ENCODE results near the gene NELL1.

The NELL1 gene

DNA sequence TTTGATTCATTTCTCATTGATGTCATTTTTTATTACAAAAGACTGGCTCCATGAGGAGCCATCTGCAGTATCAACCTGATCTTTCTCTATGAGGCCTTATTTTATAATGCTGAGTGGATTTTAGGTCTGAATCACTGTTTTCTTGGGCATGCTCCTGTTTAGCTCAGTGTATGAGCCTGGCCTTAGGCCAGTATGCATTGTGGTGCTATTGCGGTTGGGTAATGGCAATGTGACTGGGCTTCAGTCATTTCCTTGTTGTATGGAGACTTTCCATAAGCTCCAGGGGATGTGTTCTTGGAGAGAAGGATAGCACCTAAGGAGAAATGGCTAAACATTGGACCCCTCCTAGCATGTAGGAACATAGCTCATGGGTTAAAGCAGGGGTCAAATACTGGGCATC, 293.2 kb downstream of the NELL1 start:
- H3K4me3 ChIP-seq (ENCODE audit: low read depth, low read length), result no peak overlapping the region
- no peaks in the 10 kb centered on the region for H3K27me3 ChIP-seq (ENCODE audit: insufficient read depth, low read length)
- no peak overlapping the region for H3K27ac ChIP-seq (ENCODE audit: low read depth, low read length)
- no peaks in the 10 kb centered on the region for H3K36me3 ChIP-seq (ENCODE audit: insufficient read depth, low read length)
- H3K4me1 ChIP-seq (ENCODE audit: control insufficient read depth, insufficient read depth, low read length, unreplicated experiment), result no peaks in the 10 kb centered on the region
- no peaks in the 10 kb centered on the region for H3K79me2 ChIP-seq (ENCODE audit: control insufficient read depth, insufficient read depth, low read length, unreplicated experiment)
- no peak overlapping the region for H2AFZ ChIP-seq (ENCODE audit: low read length, unreplicated experiment)

DNA sequence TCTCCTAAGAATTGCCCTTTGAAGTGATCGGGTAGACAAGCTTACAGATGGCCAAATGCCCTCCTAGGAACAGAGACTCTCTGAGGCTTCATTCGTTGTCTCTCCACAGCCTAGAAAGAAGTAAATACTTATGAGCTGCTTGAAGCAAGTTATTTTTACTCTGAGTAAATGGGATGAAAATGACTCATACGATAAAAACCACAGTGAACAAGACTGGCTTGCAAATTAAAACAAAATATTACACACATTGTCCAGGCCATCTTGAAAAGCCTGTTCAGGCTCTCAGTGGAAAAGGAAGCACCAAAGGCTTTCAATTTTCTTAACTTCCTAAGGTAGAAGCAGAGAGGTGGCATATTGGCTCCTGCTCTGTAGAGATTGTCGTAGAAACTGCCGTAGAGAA, 294.2 kb downstream of the NELL1 start:
- H3K79me2 ChIP-seq (ENCODE audit: control insufficient read depth, insufficient read depth, low read length, unreplicated experiment), result no peaks in the 10 kb centered on the region
- no peak overlapping the region for H2AFZ ChIP-seq (ENCODE audit: low read length, unreplicated experiment)
- no peak overlapping the region for H3K4me3 ChIP-seq (ENCODE audit: low read depth, low read length)
- no peaks in the 10 kb centered on the region for H3K27me3 ChIP-seq (ENCODE audit: insufficient read depth, low read length)
- H3K36me3 ChIP-seq (ENCODE audit: insufficient read depth, low read length), result no peaks in the 10 kb centered on the region
- H3K27ac ChIP-seq (ENCODE audit: low read depth, low read length), result no peak overlapping the region
- no peaks in the 10 kb centered on the region for H3K4me1 ChIP-seq (ENCODE audit: control insufficient read depth, insufficient read depth, low read length, unreplicated experiment)

DNA sequence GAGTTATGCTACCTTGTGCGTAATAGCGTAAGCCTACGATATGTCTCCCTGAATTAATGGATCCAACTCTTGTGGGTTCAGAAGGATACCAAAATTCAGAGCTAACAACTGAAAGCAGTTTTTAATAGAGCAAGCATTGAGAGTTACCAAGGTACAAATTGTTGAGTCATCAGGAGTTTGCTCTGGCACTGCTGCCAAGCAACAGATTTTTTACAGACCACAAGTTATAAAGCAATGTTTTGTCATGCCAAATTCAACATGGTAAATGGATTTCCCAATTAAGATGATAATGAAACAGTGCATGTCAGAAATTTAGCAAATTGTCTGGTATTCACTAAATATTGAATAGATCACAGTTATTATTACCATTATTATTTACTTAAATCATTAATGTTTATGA, 295.6 kb downstream of the NELL1 start:
- no peak overlapping the region for H3K4me3 ChIP-seq (ENCODE audit: low read depth, low read length)
- no peaks in the 10 kb centered on the region for H3K27me3 ChIP-seq (ENCODE audit: insufficient read depth, low read length)
- H3K79me2 ChIP-seq (ENCODE audit: control insufficient read depth, insufficient read depth, low read length, unreplicated experiment), result no peaks in the 10 kb centered on the region
- no peaks in the 10 kb centered on the region for H3K36me3 ChIP-seq (ENCODE audit: insufficient read depth, low read length)
- H3K4me1 ChIP-seq (ENCODE audit: control insufficient read depth, insufficient read depth, low read length, unreplicated experiment), result no peaks in the 10 kb centered on the region
- no peak overlapping the region for H3K27ac ChIP-seq (ENCODE audit: low read depth, low read length)
- no peak overlapping the region for H2AFZ ChIP-seq (ENCODE audit: low read length, unreplicated experiment)

DNA sequence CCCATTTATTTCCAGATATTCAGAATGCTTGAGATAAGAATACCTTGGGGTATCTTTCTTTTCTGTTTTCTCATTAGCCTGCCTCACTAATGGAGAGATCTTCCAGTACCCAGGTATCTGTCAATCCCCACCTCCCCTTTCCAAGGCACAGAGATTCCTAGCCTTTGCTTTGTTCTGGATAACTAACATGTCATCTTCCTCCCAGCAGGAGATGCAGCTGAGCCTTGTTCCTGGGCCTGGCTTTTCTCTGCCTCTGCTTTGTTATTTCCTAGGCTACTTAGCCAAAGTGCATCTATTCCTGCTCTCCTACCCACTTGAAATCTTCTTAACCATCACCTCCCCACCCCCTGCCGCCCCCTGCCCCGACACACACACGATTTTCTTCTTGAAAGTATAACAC, 297.1 kb downstream of the NELL1 start:
- Histone ChIP-seq H3K4me3 (ENCODE audit: low read depth, low read length) (no peak overlapping the region), H3K36me3 (ENCODE audit: insufficient read depth, low read length) (no peaks in the 10 kb centered on the region), H3K4me1 (ENCODE audit: control insufficient read depth, insufficient read depth, low read length, unreplicated experiment) (no peaks in the 10 kb centered on the region)

DNA sequence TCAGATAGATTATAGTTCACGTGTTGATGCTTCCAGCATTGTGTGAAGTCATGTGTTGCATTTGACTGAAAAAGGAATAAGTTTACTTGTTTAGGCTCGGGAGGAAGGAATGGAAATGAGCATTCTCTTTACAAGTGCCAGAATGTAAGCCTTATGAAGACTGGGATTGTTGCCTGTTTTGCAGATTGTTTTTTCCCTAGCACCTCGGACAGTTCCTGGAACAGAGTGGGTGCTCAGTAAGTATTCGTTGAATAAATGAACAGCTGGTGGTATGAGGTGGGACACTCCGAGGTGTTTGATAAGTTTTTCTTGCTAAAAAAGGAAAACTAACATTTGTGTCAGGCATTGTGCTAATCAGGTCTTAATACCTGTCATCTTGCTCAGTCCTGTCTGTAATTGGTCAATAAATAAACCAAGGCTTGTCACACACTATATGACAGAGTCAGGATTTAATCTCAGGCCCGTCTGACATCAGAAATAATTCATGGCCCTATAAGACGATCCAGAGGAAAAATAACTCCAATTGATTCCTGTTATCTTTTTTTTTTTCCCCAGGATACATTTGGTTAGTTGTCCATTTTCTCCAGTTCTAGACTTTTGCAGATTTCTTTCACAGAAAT, 304.7 kb downstream of the NELL1 start:
- H3K4me3 ChIP-seq (ENCODE audit: low read depth, low read length), result no peak overlapping the region
- no peaks in the 10 kb centered on the region for H3K27me3 ChIP-seq (ENCODE audit: insufficient read depth, low read length)
- no peaks in the 10 kb centered on the region for H3K79me2 ChIP-seq (ENCODE audit: control insufficient read depth, insufficient read depth, low read length, unreplicated experiment)
- no peak overlapping the region for H2AFZ ChIP-seq (ENCODE audit: low read length, unreplicated experiment)
- no peaks in the 10 kb centered on the region for H3K4me1 ChIP-seq (ENCODE audit: control insufficient read depth, insufficient read depth, low read length, unreplicated experiment)
- H3K36me3 ChIP-seq (ENCODE audit: insufficient read depth, low read length), result no peaks in the 10 kb centered on the region
- no peak overlapping the region for H3K27ac ChIP-seq (ENCODE audit: low read depth, low read length)

More for the DNA sequence above, 297.1 kb downstream of the NELL1 start:
- Histone ChIP-seq H2AFZ (ENCODE audit: low read length, unreplicated experiment) (no peak overlapping the region), H3K27ac (ENCODE audit: low read depth, low read length) (no peak overlapping the region), H3K79me2 (ENCODE audit: control insufficient read depth, insufficient read depth, low read length, unreplicated experiment) (no peaks in the 10 kb centered on the region), H3K27me3 (ENCODE audit: insufficient read depth, low read length) (no peaks in the 10 kb centered on the region)

DNA sequence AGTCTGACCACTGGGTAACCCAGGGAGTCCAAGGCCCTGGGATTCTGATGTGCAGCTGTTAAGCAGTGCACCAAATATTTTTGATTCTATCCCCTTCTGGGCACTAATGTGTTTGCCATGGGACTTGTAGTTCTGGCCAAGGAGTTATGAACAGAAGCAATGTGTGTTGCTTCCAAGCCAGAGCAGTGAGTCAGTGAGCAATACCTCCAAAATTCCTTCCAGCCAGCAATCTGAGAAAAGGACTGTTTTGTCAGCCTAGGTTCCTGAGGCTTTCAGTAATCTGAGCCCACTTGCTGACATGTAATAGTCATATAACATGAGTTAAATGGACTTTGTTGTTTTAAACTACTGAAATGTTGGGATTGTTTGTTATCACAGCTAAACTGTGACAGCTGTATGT, 311.4 kb downstream of the NELL1 start:
- no peaks in the 10 kb centered on the region for H3K36me3 ChIP-seq (ENCODE audit: insufficient read depth, low read length)
- no peak overlapping the region for H3K4me3 ChIP-seq (ENCODE audit: low read depth, low read length)
- no peak overlapping the region for H2AFZ ChIP-seq (ENCODE audit: low read length, unreplicated experiment)
- H3K27ac ChIP-seq (ENCODE audit: low read depth, low read length), result no peak overlapping the region
- no peaks in the 10 kb centered on the region for H3K79me2 ChIP-seq (ENCODE audit: control insufficient read depth, insufficient read depth, low read length, unreplicated experiment)
- no peaks in the 10 kb centered on the region for H3K27me3 ChIP-seq (ENCODE audit: insufficient read depth, low read length)
- H3K4me1 ChIP-seq (ENCODE audit: control insufficient read depth, insufficient read depth, low read length, unreplicated experiment), result no peaks in the 10 kb centered on the region

DNA sequence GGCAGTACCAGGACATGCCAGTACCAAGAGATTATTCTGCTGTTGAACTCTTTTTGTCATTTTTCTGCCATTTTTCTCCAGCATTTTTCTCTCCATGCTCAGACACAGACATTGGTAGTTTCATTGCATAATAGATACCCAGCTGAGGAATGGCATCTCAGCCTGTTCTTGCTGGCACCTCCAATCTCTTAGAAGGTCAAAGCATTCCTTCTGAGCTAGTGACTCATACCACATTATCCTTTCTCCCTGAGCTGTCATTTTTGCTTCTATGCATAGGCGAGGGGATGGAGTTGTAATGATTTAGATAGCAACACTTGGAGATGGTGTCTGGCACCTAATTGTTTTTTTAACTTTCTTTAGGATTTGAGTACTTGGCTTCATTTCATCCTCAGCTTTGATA, 321.1 kb downstream of the NELL1 start:
- Histone ChIP-seq H3K4me1 (ENCODE audit: control insufficient read depth, insufficient read depth, low read length, unreplicated experiment) (no peaks in the 10 kb centered on the region), H3K4me3 (ENCODE audit: low read depth, low read length) (no peak overlapping the region), H3K36me3 (ENCODE audit: insufficient read depth, low read length) (no peaks in the 10 kb centered on the region), H3K27me3 (ENCODE audit: insufficient read depth, low read length) (no peaks in the 10 kb centered on the region), H3K79me2 (ENCODE audit: control insufficient read depth, insufficient read depth, low read length, unreplicated experiment) (no peaks in the 10 kb centered on the region), H2AFZ (ENCODE audit: low read length, unreplicated experiment) (no peak overlapping the region), H3K27ac (ENCODE audit: low read depth, low read length) (no peak overlapping the region)

DNA sequence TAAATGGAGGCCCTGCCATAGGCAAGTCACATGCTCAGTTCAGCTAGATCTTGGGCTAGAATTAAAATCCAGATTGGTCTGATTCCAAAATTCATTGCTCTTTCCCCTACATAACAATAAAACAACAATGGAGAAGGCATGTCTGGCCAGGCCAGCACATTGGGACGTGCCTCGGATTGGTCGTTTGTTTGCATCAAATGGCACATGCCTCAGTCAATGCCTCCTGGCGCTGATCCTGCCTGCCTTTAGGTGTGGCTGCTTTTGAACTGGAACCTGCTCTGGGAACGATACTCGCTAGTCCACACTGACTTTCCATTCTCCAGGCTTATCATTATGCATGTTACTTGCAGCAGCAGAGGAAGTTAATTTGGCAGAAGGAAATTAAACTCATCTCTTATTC, 322.1 kb downstream of the NELL1 start:
- Histone ChIP-seq H3K4me1 (ENCODE audit: control insufficient read depth, insufficient read depth, low read length, unreplicated experiment) (no peaks in the 10 kb centered on the region), H3K4me3 (ENCODE audit: low read depth, low read length) (no peak overlapping the region)

DNA sequence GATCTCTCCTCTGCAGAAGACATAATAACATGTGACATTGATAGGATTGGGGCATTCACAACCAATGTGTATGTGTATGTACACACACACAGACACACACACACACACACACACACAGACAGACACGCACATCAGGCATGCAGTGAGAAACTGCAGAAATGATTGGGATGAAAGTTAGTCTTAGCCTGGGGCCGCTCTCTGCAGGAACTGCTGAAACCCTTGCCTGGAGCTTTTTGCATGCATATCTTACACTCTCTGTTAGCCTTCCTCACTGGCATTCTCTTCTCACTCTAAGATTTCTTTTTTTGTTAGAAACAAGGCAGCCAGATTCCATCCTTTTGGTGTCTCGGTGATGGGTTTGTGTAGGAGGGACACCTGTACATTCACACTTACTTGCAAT, 337.9 kb downstream of the NELL1 start:
- Histone ChIP-seq H3K4me1 (ENCODE audit: control insufficient read depth, insufficient read depth, low read length, unreplicated experiment) (no peaks in the 10 kb centered on the region), H3K27ac (ENCODE audit: low read depth, low read length) (no peak overlapping the region), H2AFZ (ENCODE audit: low read length, unreplicated experiment) (no peak overlapping the region), H3K27me3 (ENCODE audit: insufficient read depth, low read length) (no peaks in the 10 kb centered on the region), H3K36me3 (ENCODE audit: insufficient read depth, low read length) (no peaks in the 10 kb centered on the region), H3K4me3 (ENCODE audit: low read depth, low read length) (no peak overlapping the region), H3K79me2 (ENCODE audit: control insufficient read depth, insufficient read depth, low read length, unreplicated experiment) (no peaks in the 10 kb centered on the region)

More for the DNA sequence above, 322.1 kb downstream of the NELL1 start:
- Histone ChIP-seq H3K79me2 (ENCODE audit: control insufficient read depth, insufficient read depth, low read length, unreplicated experiment) (no peaks in the 10 kb centered on the region), H3K27ac (ENCODE audit: low read depth, low read length) (no peak overlapping the region), H2AFZ (ENCODE audit: low read length, unreplicated experiment) (no peak overlapping the region), H3K27me3 (ENCODE audit: insufficient read depth, low read length) (no peaks in the 10 kb centered on the region), H3K36me3 (ENCODE audit: insufficient read depth, low read length) (no peaks in the 10 kb centered on the region)

DNA sequence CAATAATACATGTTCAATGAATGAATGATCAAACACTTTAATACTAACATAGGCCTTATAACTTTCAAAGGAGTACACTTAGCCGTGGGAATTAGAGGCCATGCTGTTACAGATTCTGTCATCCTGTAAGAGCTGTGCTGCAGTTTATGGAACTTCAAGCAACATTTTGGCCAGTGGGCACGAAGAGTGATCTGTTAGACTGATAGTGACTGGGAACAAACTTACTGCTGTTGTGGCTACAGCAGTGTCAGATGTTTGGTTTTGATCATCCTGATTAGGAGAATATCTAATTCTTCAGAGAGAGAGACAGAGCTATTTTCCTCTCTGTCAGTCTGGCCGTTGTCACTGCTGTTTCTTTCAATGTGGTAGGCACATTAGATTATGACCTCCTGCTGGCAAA, 348.9 kb downstream of the NELL1 start:
- Histone ChIP-seq H3K27me3 (ENCODE audit: insufficient read depth, low read length) (no peaks in the 10 kb centered on the region), H3K27ac (ENCODE audit: low read depth, low read length) (no peak overlapping the region), H3K4me3 (ENCODE audit: low read depth, low read length) (no peak overlapping the region), H3K79me2 (ENCODE audit: control insufficient read depth, insufficient read depth, low read length, unreplicated experiment) (no peaks in the 10 kb centered on the region), H3K4me1 (ENCODE audit: control insufficient read depth, insufficient read depth, low read length, unreplicated experiment) (no peaks in the 10 kb centered on the region), H2AFZ (ENCODE audit: low read length, unreplicated experiment) (no peak overlapping the region), H3K36me3 (ENCODE audit: insufficient read depth, low read length) (no peaks in the 10 kb centered on the region)

DNA sequence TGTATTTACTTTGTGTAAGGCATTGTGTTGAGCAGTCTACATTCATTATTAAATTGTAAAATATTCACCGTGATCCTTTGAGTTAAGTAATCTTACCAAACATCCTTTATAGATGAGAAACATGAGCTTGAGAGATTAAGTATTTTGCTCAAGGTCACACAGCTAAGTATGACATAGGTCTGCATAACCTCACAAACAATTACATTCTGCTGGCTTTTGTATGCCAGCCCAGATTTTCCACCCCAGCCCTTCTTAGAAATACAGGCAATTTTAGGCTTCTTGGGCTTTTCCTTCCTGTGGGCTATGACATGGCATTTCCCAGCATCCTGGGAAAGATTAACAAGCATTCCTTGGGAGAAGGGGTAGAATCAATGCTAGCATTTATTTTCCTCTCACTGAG, 357.3 kb downstream of the NELL1 start:
- no peaks in the 10 kb centered on the region for H3K36me3 ChIP-seq (ENCODE audit: insufficient read depth, low read length)
- H3K27ac ChIP-seq (ENCODE audit: low read depth, low read length), result no peak overlapping the region
- H3K27me3 ChIP-seq (ENCODE audit: insufficient read depth, low read length), result no peaks in the 10 kb centered on the region
- H3K79me2 ChIP-seq (ENCODE audit: control insufficient read depth, insufficient read depth, low read length, unreplicated experiment), result no peaks in the 10 kb centered on the region
- no peak overlapping the region for H2AFZ ChIP-seq (ENCODE audit: low read length, unreplicated experiment)
- no peaks in the 10 kb centered on the region for H3K4me1 ChIP-seq (ENCODE audit: control insufficient read depth, insufficient read depth, low read length, unreplicated experiment)
- no peak overlapping the region for H3K4me3 ChIP-seq (ENCODE audit: low read depth, low read length)

All from ACC112 (cell line).